HG03108 (cell line): ENCODE measurements around the gene ASB13.

Experiments used
- ATAC-seq: cut with Tn5 transposase; IDR thresholded peaks from one replicate; pipeline ENCODE4 v1.9.1; 2021; ENCODE audit warnings: moderate library complexity; ENCODE audit not compliant: unreplicated experiment

The ASB13 gene

DNA sequence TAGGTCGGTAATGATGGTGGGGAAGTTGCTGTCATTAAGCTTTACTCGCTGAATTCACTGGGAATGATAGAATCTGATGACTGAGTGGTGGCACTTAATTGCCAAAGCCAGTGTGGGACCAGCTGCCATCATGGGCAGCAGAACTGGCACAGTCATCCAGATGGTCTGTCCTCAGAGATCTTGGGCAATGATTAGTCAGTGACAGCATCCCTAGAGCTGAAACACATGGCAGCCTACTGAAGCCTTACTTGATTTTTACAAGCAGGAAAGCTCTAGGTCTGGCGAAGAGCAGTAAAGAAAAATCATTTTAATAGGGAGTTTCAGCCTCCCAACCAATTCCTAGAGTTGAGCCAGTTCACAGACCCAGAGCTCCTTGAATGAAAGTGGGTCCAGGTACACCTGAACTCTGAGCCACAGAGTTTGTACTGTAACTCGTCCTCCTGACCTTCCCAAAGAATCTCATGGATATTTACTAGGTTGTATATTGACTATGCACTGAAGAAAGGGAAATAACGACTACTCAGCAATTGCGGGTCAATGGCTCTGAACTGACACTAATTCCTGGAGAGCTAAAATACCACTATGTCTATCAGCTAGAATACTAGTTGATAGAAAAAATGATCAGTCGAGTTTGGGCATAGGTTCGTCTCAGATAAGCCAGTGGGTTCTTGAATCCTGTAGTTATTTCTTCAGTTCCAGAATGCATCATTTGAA lies 4.4 kb upstream of the ASB13 start:
- no peak for ATAC-seq

DNA sequence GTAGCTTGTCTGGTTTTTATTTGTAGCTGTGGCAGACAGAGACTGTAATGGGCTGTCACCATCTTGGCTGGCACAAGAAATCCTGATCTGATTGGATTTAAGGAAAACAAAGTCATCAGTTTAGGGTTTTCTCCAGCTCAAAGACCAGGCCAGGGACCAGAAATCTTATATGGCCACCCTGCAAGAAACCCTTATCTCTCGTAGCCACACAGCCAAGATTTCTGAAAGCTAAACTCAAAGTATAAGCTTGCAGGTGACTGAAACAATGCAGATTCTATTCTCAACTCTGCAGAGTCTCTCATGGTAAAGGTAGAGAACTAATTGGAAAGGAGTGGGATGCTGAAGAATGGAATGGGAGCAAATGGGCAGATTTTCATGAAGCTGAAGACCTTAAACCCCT lies 3.2 kb upstream of the ASB13 start:
- ATAC-seq: no peak

DNA sequence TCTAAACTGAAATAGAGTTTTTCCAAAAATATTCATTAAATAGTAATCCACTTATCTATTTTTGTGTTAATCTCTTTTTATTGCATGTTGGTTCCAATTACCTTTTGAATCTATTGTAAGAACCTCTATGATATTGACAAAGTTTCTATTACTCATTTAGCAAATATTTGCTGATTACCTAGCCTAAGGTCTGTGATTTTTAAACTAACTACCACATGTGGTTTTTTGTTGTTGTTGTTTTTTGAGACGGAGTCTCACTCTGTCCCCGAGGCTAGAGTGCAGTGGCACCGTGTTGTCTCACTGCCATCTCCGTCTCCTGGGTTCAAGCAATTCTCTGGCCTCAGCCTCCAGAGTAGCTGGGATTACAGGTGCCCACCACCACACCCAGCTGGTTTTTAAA lies 2.0 kb upstream of the ASB13 start:
- ATAC-seq: no peak

DNA sequence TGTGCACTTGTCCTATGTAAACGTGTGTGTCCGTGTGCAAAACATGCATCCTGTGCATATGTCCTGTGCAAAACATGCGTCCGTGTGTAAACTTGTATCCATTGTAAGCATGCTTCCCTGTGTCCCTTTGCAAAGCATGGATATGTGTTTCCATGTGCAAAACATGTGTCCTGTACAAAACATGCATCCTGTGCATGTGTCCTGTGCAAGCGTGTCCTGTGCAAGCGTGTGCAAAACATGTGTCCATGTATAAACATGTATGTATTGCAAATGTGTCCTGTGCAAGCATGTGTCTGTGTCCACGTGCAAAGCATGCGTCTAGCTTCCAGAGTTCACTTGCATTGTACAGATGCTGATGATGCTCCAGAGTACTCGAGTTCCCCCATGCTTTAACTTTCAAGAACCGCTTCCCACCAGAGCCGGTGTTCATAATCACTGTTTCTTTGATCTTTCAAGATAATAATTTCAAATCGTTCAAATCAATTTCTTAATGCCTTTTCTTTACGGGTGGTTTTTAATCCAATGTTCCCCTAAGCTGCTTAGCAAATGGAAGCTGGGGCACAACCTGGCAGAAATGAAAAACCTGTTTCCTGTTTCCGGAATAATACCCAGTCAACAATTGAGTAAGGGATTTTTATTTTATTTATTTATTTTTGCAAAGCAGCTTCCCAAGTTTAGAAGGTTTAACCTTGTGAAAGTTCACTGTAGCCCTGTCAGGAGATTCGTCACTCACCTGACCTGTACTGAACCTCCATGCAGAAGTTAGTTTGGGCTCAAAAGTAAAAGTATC lies 641 bp upstream of the ASB13 start:
- no peak for ATAC-seq

DNA sequence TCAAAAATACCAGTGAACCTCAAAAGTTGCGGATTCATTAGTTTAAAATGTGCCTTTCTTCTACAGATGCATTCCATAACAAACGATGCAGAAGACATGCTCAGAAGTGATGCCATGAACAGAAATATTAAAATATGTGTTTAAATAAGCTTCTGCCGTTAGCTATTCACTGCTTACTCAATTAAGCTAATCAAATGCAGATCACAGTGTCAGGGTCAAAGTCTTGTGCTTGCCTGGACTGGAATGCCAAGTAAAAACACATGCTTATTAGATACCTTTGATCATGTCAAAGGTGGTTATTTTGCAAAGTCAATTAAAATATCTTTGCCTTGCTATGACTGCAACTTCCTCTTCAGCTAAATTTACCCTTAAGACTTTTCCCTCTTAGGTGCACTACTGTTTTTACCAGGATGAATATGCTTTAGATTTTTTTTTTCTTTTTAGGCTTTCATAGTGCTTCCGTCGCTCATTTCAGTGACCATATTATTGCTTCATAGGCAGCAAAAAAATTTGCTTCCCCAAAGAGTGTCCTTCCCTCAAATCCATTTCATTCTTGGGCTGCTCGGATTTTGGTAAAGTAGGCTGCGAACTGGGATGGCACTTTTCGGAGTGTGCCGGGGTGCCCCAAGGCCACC lies 905 bp downstream of the ASB13 start:
- ATAC-seq: no peak

DNA sequence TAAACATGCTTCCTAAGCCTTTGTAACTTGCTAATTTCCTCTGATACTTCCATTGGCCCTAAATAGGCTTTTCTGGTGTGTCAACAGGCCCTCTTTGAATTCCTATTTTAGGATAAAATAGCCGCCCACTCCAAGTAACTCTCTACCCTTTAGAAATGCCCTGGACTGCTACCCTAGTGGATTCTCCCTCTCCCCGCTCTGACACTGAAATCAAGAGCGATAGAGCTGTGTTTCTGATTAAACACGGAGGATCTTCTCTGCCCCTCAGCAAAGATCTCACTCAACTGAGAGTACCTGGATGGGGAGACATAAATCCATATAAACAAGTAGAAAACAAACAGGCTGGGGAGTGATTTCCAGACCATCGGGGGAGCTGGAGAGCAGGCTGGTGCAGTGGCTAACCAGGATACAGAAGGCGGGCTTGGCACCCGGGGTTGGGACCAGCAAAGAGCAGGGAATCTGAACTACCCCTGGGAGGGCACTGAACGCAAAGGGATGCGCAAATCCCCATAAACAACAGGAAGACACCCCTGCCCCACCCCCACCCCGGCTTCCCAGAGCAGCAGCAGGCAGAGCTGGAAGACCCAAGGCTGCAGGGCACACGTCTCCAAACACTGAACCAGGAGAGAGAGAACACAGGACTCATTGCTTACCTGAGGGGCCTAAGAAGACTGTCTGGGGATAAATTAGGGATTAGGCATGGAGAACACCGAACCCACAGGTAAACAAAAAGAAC lies 2.5 kb downstream of the ASB13 start:
- no peak for ATAC-seq

DNA sequence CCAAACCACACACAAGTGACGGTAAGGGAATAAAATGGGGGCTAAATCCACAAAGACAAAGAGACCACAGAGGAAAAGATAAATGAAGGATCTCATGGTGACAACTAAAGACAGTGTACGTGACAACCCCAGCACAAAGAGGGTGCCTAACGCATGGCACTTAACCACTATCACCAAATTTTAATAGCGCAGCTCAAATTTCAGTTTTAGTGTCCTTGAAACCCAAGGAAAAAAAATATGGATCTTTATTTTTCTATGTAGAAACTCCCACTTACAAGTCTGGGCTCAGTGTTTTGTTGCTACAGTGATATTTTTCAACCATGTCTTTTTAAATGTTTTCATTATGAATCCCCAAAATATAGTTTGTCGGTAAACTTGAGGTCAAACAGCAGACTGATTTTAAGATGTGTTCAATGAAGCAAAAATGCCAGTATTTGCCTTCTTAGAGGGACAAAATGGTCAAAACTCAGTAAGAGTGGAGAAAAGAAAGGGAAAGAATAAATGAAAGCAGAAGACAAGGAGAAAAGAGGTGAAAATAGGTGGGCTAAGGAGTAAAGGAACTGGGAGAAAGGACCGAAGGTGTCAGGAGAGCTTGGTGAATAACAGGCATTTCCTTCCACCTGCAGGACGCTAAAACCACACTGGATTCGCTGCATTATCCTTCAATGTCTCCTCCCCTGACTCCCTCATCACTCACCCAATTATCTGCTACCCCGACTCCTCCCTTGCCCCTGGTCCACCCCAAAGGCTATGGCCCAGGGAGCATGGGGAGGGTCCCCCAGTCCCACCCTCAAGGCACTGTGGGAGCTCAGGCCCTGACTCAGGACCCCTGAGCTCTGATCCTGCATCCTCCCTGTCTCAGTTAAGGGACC lies 3.5 kb downstream of the ASB13 start:
- ATAC-seq: no peak

DNA sequence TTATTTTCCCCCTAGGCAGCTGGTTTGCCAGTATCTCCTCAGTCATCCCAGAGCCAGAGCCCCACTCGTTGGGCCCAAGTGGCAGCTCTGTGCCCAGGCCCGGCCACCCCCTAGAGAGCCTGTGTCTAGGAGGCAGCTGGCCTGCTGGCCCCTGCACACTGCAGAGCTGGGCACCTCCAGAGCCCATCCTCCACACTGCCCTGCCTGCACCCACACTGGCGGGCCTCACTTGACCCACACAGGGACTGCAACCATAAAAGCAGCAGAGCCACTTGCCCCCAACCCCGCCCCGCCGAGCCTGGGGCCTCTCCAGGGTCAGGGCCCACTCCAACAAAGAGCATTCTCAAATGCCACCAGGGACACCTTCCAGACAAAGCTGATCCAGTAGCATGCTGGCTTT lies 5.4 kb downstream of the ASB13 start:
- ATAC-seq: no peak

DNA sequence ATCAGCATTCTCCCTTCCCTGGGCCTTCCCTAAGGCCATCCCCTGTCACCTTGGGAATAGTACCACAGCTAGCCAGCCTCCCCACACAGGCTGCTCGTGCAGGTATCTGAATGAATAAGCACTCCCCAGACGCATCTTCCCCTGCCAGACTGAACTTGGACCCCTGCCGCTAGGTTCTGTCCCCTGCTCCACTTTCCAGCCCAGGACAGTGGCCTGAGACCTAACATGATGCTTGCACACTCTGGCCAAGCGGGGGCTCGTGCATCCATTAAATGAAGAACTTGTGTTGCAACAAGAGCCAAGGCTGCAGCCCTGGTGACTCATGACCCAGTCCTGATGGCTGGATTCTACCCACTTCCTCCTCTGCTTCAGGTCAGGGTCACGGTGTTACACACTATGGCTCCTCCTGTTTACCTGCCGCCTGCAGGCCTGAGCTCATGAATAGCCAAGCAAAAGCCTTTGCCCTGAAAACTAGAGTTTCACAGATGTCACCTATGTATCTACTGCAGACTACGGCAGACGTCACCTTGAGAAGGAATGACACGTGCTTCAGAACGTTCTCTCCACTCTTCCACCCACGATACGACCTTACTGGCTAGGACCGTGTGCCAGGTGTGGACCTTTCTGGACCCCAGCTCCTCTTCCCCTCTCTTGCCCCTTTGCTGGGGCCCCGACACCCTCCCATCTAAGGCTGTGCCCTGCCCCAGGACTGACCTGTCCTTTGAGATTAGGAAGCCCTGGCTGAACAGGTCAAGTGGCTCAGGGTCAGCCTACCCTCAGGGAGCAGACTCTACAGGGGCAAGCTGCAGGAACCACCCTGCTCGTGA lies 6.5 kb downstream of the ASB13 start:
- ATAC-seq: peak; percentile 57

DNA sequence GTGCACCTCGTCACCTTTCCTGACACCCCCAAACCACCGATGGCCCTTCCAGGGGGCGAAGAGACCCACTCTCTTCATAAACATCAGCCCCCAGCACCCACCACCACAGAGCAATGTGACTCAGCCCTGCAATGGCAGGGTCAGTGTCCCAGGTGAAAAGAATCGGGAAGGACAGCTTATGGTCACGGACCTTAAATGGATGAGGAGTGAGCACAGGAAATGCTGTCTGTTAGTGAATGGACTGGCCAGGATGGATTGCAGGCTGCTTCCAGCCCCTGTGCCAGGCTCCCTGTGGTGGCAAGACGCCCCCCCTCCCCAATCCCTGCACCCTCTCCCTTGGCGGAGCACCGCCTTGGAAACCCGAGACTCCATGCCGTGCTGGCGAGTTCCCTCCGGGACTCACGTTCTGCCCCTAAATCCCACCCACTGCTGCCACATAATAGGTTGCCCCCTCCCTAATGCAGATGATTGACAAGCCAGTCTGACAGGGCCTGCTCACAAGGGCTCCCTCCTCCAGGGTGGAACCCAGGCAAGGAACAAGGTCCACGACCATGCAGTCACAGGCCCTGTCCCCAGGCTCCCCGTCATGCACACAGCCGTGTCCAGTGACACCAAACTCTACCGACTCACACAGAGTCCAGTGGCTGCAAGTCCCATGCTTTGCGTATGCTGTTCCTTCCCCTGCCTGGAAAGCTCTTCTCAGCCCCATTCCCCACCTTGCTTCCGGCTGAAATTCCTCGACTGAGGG lies 7.3 kb downstream of the ASB13 start:
- ATAC-seq: no peak

DNA sequence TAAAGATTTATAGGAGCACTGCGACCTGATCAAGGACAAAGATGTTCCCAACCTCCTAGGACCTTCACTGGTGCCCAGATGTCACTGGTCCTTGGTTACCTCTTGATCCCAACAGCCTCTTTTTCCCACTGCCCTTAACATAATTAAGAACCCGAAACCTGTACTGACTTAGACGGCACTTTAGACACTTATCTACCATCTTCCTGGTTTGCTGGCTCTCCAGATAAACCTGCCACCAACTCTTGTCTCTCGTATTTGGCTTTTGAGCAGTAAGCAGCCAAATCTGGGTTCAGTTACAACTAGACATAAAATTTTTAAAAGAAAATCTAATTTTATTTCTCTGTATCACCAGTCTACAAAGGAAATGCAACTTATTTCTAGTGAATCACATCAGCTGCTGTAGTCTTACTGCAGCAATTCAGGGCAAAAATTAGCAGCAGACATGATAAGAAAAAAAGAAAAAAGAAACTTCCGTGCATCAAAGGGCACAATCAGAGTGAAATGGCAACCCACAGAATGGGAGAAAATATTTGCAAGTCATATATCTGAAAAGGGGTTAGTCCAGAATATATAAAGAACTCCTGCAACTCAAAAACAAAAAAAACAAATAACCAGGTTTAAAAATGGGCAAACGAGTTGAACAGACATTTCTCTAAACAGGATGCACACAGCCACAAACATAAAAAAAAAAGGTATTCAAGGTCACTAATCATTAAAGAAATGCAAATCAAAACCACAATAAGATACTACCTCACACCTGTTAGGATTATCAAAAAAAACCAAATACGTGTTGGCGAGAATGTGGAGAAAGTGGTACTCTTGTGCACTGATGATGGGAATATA lies 9.4 kb downstream of the ASB13 start:
- no peak for ATAC-seq

DNA sequence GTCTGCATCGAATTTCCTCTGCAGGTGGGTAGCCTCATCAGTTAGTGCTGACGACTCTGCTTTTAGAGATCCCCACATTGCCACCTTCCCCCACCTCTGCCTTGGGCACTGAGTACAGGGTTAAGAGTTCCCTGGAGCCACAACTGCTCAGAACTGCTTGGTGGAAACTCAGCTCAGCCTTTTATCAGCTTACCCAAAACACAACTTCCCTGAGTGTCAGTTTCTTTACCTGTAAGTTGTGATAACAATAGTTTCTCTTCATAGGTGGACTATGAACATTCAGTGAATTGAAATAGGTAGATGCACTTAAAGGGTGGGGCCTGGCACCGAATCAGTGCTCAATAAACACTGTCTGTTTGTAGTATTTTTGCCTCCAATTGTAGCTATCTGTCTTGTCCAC lies 11.3 kb downstream of the ASB13 start:
- no peak for ATAC-seq

DNA sequence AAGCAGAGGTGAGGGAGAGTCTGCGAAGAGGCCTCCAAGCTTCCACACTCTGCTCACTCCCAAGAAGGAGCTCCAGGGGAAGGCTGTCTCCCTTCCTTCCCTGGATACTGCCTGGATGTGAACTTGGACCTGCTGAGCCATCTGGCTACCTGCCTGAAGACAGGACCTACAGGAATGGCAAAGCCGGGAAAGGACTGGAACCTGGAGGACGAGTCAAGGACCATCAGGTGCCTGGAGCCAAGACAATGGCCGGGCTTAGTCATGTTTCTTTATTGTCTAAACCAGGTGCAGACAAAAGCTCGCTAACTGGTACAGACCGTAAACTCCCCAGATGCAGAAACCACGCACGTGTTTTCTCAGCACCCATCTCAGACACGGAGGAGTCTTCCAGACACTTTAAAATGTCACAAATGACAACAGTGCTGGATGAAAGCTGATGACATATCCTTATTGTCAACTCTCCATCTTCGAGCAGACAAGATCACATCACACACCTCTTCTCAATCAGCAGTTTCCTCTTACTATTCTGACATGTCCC lies 12.1 kb downstream of the ASB13 start:
- ATAC-seq: no peak

DNA sequence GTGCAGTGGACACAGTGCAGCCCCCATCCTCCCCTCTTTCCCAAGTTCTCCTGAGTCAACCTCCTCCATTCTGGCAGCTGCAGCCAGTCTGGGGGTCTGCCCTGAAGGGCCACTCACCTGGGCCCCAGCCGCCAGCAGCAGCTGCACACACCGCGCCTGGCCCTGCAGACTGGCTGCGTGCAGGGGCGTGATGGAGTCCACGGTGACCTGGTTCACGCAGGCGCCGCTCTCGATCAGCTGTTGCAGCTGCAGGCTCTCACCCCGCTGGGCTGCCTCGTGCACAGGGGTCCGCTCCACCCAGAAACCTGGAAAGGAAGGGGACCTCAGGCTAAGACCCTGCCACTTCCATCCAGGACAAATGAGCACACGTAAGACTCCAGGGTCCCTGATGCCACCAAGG lies 13.6 kb downstream of the ASB13 start:
- ATAC-seq: no peak

DNA sequence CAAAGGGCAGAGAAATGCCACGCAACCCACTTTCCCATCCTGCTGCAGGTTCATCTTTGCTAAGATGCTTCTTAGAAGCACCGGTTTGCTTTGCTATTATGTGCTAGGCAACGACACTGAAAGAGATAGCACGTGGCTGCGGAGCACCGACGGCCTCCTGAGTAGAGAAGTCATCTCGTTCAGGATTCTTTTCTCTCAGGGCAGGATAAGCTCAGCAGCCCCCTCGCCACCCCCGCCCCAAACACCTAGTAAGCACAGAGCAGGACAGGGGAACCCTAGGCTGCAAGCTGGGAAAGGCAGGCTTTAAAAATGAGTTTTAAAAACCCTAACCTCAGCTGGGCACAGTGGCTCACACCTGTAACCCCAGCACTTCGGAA lies 15.0 kb downstream of the ASB13 start:
- no peak for ATAC-seq

DNA sequence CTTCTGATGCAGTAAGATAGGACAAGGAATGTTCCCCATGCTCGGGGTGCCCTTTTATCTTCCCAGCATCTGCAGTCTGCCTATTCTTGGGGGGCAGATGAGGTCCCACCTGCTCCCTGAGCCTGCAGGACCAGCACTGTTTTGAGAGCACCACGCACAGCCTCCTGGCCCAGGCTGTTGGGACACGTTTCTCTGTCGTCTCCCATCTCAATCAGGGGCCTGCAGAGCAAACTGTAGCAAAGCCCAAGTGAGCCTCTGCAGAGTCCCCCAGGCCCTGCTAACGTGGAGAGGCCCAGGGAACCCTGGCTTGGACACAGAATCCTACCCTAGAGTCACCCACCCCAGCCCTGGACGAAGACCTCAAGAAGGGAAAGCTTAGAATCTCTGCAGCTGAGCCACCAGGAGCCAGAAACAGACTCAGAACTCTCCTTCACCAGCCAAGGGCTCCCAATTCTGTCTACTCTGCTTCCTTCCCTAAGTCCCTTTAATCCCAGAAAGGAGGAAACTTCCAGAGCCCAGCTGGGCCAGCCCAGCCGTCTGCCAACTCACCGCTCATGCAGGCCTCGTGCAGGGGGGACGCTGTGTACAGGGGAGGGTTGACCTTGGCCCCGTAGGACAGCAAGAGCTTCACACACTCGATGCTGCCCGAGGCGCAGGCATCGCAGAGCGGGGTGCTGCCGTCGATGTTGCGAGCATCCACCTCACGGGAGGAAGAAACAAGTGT lies 15.6 kb downstream of the ASB13 start:
- ATAC-seq: no peak

DNA sequence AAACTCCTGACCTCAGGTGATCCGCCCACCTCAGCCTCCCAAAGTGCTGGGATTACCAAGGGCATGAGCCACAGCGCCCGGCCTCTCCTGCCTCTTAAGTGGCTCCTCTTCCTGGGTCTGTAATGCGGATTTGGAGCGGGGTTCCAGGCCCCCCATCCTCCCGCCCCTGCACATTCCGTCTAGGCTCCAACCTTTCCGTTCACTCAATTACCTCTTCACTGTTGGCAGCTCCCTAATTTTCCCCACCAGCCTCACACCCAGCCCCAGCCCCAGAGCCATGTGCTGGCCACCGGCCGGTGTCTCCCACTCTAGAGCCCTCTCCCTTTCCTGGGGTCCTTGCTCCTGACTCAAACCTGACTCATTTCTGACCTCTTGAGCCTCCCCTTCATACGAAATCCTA lies 16.6 kb downstream of the ASB13 start:
- ATAC-seq: no peak
